ENCODE measurements around the gene RIC1.

The RIC1 gene

GRCh38 chr9:5787759-5788302, 158.9 kb downstream of the RIC1 start:
- Histone ChIP-seq H3K27me3 (ENCODE audit: insufficient read depth, poor library complexity, severe bottlenecking) (no peaks in the 10 kb centered on the region), H3K4me3 (replicated peaks; ENCODE audit: insufficient read depth, low read length) (no peak overlapping the region), H3K27ac (replicated peaks) (no peak overlapping the region)
- TF ChIP-seq CTCF (IDR thresholded peaks at IDR 0.05; ENCODE audit: insufficient read depth, low read length): no peak
- TF ChIP-seq POLR2AphosphoS5 (IDR thresholded peaks at IDR 0.05; ENCODE audit: low read depth): no peak
- TF ChIP-seq REST (IDR thresholded peaks at IDR 0.05; ENCODE audit: insufficient replicate concordance, low read depth): no peak
- no peak for TF ChIP-seq GABPA (IDR thresholded peaks at IDR 0.05; ENCODE audit: low read depth)
- TF ChIP-seq SPI1 (IDR thresholded peaks at IDR 0.05; ENCODE audit: borderline replicate concordance, low read depth): no peak
- no peak for DNase-seq (ENCODE audit: low read depth in 1 of 2, low spot score in 1 of 2)

GRCh38 chr9:5789489-5789888, 160.6 kb downstream of the RIC1 start:
- TF ChIP-seq REST (IDR thresholded peaks at IDR 0.05; ENCODE audit: insufficient replicate concordance, low read depth) (no peak), CTCF (IDR thresholded peaks at IDR 0.05; ENCODE audit: insufficient read depth, low read length) (no peak), GABPA (IDR thresholded peaks at IDR 0.05; ENCODE audit: low read depth) (no peak), SPI1 (IDR thresholded peaks at IDR 0.05; ENCODE audit: borderline replicate concordance, low read depth) (no peak), POLR2AphosphoS5 (IDR thresholded peaks at IDR 0.05; ENCODE audit: low read depth) (no peak)
- peak in 1 of 2 experiments; percentile 12 for DNase-seq (ENCODE audit: low read depth in 1 of 2, low spot score in 1 of 2)

GRCh38 chr9:5790923-5791322, 162.0 kb downstream of the RIC1 start:
- Histone ChIP-seq H3K4me3 (replicated peaks; ENCODE audit: insufficient read depth, low read length) (no peak overlapping the region), H3K27me3 (ENCODE audit: insufficient read depth, poor library complexity, severe bottlenecking) (no peaks in the 10 kb centered on the region), H3K27ac (replicated peaks) (no peak overlapping the region)
- DNase-seq (ENCODE audit: low read depth in 1 of 2, low spot score in 1 of 2): no peak
- no peak for TF ChIP-seq POLR2AphosphoS5 (IDR thresholded peaks at IDR 0.05; ENCODE audit: low read depth)
- no peak for TF ChIP-seq REST (IDR thresholded peaks at IDR 0.05; ENCODE audit: insufficient replicate concordance, low read depth)
- TF ChIP-seq SPI1 (IDR thresholded peaks at IDR 0.05; ENCODE audit: borderline replicate concordance, low read depth): no peak
- no peak for TF ChIP-seq CTCF (IDR thresholded peaks at IDR 0.05; ENCODE audit: insufficient read depth, low read length)
- no peak for TF ChIP-seq GABPA (IDR thresholded peaks at IDR 0.05; ENCODE audit: low read depth)

More at GRCh38 chr9:5789489-5789888, 160.6 kb downstream of the RIC1 start:
- Histone ChIP-seq H3K27ac (replicated peaks) (no peak overlapping the region), H3K4me3 (replicated peaks; ENCODE audit: insufficient read depth, low read length) (no peak overlapping the region), H3K27me3 (ENCODE audit: insufficient read depth, poor library complexity, severe bottlenecking) (no peaks in the 10 kb centered on the region)

Measured in HL-60 (cell line).